ENCODE measurements around the gene SPON2. TPM values are rescaled to one million over a fixed set of nuclear protein-coding genes. Genes with fewer than 3 reads are reported as not detected.

Gene SPON2
- 116 TPM for total RNA-seq
- 16.7 TPM for polyA plus RNA-seq (ENCODE audit: insufficient read depth, low read depth, low replicate concordance)
- long read RNA-seq, donor 1, partial matches to known transcripts: 0 of 3 reads
- long read RNA-seq, donor 1, other reads (novel, unspliced or antisense): 0 of 3 reads
- long read RNA-seq, donor 2, partial matches to known transcripts: 0 of 4 reads
- long read RNA-seq, donor 2, other reads (novel, unspliced or antisense): 0 of 4 reads
- long read RNA-seq, donor 3, partial matches to known transcripts: 0 of 3 reads
- long read RNA-seq, donor 3, other reads (novel, unspliced or antisense): 0 of 3 reads
- long read RNA-seq, donor 4, partial matches to known transcripts: 0 of 1 reads
- long read RNA-seq, donor 4, other reads (novel, unspliced or antisense): 0 of 1 reads
- long read RNA-seq, donor 5: 0 reads
- long read RNA-seq, donor 6, partial matches to known transcripts: 0 of 5 reads
- long read RNA-seq, donor 6, other reads (novel, unspliced or antisense): 0 of 5 reads
- long read RNA-seq, donor 7, transcript SPON2-201 (6 exons, 1,869 nt): major isoform, 66 of 176 reads
- long read RNA-seq, donor 7, partial matches to known transcripts: 39 of 176 reads
- long read RNA-seq, donor 7, other reads (novel, unspliced or antisense): 70 of 176 reads
- long read RNA-seq, donor 8: 0 reads
- long read RNA-seq, donor 9: 0 reads
- long read RNA-seq, donor 10, partial matches to known transcripts: 0 of 1 reads
- long read RNA-seq, donor 10, other reads (novel, unspliced or antisense): 0 of 1 reads

DNA sequence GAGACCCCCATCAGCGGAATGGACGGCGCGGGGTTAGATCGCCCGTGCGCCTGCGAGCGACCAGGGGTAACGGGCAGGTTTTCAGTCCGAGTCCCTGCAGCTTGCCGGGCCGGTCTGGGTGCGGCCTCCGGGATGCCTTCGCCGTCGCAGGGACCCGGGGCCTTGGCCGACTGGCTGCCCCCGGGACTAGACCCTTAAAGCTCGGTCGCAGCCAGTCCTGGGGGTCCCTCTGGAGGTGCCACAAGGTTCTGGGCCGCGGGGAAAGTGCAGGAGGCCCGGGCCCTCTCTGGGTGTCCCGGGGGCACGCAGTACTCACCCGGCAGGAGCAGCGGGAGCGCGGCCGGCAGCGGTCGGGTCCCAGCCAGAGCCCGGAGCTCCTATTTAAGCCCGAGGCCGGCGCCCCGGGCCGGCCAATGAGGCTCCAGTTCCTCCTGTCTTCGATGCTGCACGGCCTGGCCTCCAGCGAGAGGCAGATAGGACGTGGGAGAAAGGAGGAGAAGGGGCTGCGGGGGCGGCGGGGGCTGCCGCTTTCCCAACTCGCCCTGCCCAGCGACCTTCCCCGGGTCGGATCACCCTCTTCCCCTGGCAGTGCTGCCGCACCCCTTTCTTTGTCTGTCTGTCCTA, at the start of gene SPON2:
SPON2 (minus strand) TSS at position 356 of the 624 bp plus-strand sequence.
- H3K4me3 ChIP-seq (ENCODE audit: low read length in 3 of 3): peak within 1 kb of the TSS in 1 of 3 donors; percentile 5
- FAIRE-seq: no peak
- TF ChIP-seq, protein P1, sequence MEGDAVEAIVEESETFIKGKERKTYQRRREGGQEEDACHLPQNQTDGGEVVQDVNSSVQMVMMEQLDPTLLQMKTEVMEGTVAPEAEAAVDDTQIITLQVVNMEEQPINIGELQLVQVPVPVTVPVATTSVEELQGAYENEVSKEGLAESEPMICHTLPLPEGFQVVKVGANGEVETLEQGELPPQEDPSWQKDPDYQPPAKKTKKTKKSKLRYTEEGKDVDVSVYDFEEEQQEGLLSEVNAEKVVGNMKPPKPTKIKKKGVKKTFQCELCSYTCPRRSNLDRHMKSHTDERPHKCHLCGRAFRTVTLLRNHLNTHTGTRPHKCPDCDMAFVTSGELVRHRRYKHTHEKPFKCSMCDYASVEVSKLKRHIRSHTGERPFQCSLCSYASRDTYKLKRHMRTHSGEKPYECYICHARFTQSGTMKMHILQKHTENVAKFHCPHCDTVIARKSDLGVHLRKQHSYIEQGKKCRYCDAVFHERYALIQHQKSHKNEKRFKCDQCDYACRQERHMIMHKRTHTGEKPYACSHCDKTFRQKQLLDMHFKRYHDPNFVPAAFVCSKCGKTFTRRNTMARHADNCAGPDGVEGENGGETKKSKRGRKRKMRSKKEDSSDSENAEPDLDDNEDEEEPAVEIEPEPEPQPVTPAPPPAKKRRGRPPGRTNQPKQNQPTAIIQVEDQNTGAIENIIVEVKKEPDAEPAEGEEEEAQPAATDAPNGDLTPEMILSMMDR (IDR thresholded peaks at IDR 0.05; ENCODE audit: borderline replicate concordance, extremely low read depth, insufficient read depth): no peak
- H3K9ac ChIP-seq (ENCODE audit: low read length in 3 of 3): no peak within 1 kb of the TSS
- intact Hi-C loops (cut with DNase I): no loop called here
- DNase-seq: peak; percentile 38 to 87 (median 50)
- H3K27me3 ChIP-seq (ENCODE audit: control insufficient read depth, insufficient read depth, low read length): peaks cover 9% of the 10 kb centered on the region
- H3K9me3 ChIP-seq (ENCODE audit: control insufficient read depth in 2 of 3, insufficient read depth in 1 of 3, low read length in 3 of 3): no peaks in the 10 kb centered on the region
- no peaks in the 10 kb centered on the region for H3K36me3 ChIP-seq (ENCODE audit: control insufficient read depth in 2 of 3, insufficient read depth in 3 of 3, low read length in 3 of 3)
- no peak within 1 kb of the TSS for H3K27ac ChIP-seq (ENCODE audit: low read depth in 2 of 2, low read length in 2 of 2)
- peaks cover 0 to 17% (median 0%) of the 10 kb centered on the region in 3 donors for H3K4me1 ChIP-seq (ENCODE audit: control insufficient read depth in 2 of 3, insufficient read depth in 2 of 3, low read depth in 1 of 3, low read length in 3 of 3)

DNA sequence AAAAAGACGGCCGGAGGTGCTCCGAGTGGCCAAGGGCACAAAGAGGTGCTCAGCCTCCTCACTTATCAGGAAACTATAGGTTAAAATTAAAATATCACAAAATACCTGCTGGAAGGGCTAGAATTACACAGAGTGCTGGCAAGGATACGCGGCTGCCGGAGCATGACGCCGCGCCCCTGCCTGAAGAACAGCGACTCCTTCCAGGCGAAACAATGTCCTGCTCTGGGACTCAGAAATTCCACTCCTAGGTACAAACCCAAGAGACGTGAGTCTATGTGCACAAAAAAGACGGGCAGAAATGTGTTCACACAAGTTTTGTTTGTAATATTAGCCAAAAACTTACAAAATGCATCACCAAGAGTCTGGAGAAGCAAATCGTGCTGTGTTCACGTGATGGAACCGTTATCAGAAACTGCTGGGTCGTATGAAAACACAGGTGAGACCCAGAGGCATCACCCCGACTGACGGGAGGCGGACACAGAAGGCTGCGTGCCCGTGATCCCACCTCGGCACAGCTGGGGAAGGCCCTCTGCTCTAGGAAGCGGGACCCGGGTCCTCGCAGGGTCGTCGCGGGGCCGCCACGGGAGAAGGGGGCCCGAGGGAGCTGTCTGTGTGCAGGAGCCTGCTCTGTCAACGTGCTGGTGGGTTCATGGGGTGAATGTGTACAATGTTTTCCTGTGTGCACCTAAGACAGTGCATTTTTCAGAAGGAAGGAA, 48.9 kb upstream of the SPON2 start:
- no peak for FAIRE-seq
- Histone ChIP-seq H3K9ac (ENCODE audit: low read length in 3 of 3) (no peak overlapping the region), H3K27me3 (ENCODE audit: control insufficient read depth, insufficient read depth, low read length) (no peaks in the 10 kb centered on the region), H3K4me1 (ENCODE audit: control insufficient read depth in 2 of 3, insufficient read depth in 2 of 3, low read depth in 1 of 3, low read length in 3 of 3) (peaks cover 0 to 17% (median 0%) of the 10 kb centered on the region in 3 donors), H3K4me3 (ENCODE audit: low read length in 3 of 3) (no peak overlapping the region), H3K9me3 (ENCODE audit: control insufficient read depth in 2 of 3, insufficient read depth in 1 of 3, low read length in 3 of 3) (no peaks in the 10 kb centered on the region), H3K36me3 (ENCODE audit: control insufficient read depth in 2 of 3, insufficient read depth in 3 of 3, low read length in 3 of 3) (peaks cover 11 to 24% (median 12%) of the 10 kb centered on the region in 3 donors), H3K27ac (ENCODE audit: low read depth in 2 of 2, low read length in 2 of 2) (no peak overlapping the region)
- TF ChIP-seq, protein P1 (IDR thresholded peaks at IDR 0.05; ENCODE audit: borderline replicate concordance, extremely low read depth, insufficient read depth): no peak
- peak in 3 of 5 donors; percentile 51 to 70 (median 61) for DNase-seq
- intact Hi-C loops (cut with DNase I): no loop called here

DNA sequence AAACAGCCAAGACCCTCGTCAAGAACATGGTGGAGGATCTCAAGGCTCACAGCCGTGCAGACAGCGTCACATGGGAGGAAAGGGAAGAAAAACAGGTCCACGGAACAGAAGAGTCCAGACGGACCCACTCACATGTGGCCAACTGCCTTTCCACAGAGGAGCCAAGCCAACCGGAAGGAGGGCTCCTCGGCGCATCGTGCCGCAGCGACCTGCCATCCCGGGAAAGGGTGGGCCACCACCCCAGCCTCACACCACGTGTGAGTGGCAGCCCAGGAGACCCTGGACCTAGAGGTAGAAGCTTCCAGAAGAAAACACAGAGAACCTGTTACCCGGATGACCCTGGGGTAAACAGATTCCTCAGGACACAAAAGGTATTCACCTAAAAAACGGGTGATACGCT, 48.2 kb upstream of the SPON2 start:
- no peak overlapping the region for H3K4me3 ChIP-seq (ENCODE audit: low read length in 3 of 3)
- intact Hi-C loops (cut with DNase I): no loop called here
- peaks cover 11 to 23% (median 19%) of the 10 kb centered on the region in 3 donors for H3K36me3 ChIP-seq (ENCODE audit: control insufficient read depth in 2 of 3, insufficient read depth in 3 of 3, low read length in 3 of 3)
- TF ChIP-seq, protein P1 (IDR thresholded peaks at IDR 0.05; ENCODE audit: borderline replicate concordance, extremely low read depth, insufficient read depth): no peak
- H3K27ac ChIP-seq (ENCODE audit: low read depth in 2 of 2, low read length in 2 of 2): no peak overlapping the region
- no peak for DNase-seq
- H3K27me3 ChIP-seq (ENCODE audit: control insufficient read depth, insufficient read depth, low read length): no peaks in the 10 kb centered on the region
- H3K4me1 ChIP-seq (ENCODE audit: control insufficient read depth in 2 of 3, insufficient read depth in 2 of 3, low read depth in 1 of 3, low read length in 3 of 3): peaks cover 0 to 22% (median 0%) of the 10 kb centered on the region in 3 donors
- H3K9me3 ChIP-seq (ENCODE audit: control insufficient read depth in 2 of 3, insufficient read depth in 1 of 3, low read length in 3 of 3): no peaks in the 10 kb centered on the region
- FAIRE-seq: no peak
- no peak overlapping the region for H3K9ac ChIP-seq (ENCODE audit: low read length in 3 of 3)

All from kidney (tissue), 22 donors.